DMS 273 (cell line): ENCODE data around the gene SEPSECS.

Experiments used
- DNase-seq: peaks from one replicate; lab custom pipeline; 2025; ENCODE audit not compliant: unreplicated experiment; lab: John Stamatoyannopoulos, UW

SEPSECS gene

GRCh38 chr4:25159837-25160713, at the start of gene SEPSECS:
TSS of gene SEPSECS (minus strand) at chr4:25160449. CDS start at chr4:25160369, 80 bp downstream.
- DNase-seq: peak; percentile 97

GRCh38 chr4:25209702-25210101, 49.5 kb upstream of the SEPSECS start:
- DNase-seq: no peak

- DNase-seq: no peak
Measured at GRCh38 chr4:25207997-25208396, 47.7 kb upstream of the SEPSECS start.

GRCh38 chr4:25198713-25199112, 38.5 kb upstream of the SEPSECS start:
- no peak for DNase-seq

- DNase-seq: no peak
Measured at GRCh38 chr4:25190407-25190806, 30.2 kb upstream of the SEPSECS start.

GRCh38 chr4:25184056-25184455, 23.8 kb upstream of the SEPSECS start:
- DNase-seq: no peak

- no peak for DNase-seq
Measured at GRCh38 chr4:25182937-25183336, 22.7 kb upstream of the SEPSECS start.

- DNase-seq: peak; percentile 62
Measured at GRCh38 chr4:25180524-25181131, 20.4 kb upstream of the SEPSECS start.

GRCh38 chr4:25178838-25179261, 18.6 kb upstream of the SEPSECS start:
- DNase-seq: no peak

GRCh38 chr4:25177147-25177546, 16.9 kb upstream of the SEPSECS start:
- no peak for DNase-seq

- DNase-seq: no peak
Measured at GRCh38 chr4:25174674-25175073, 14.4 kb upstream of the SEPSECS start.

- no peak for DNase-seq
Measured at GRCh38 chr4:25172961-25173915, 13.0 kb upstream of the SEPSECS start.

- DNase-seq: no peak
Measured at GRCh38 chr4:25171201-25171865, 11.1 kb upstream of the SEPSECS start.

GRCh38 chr4:25169446-25169845, 9.2 kb upstream of the SEPSECS start:
- DNase-seq: no peak

GRCh38 chr4:25165916-25166315, 5.7 kb upstream of the SEPSECS start:
- no peak for DNase-seq

- no peak for DNase-seq
Measured at GRCh38 chr4:25163196-25163595, 2.9 kb upstream of the SEPSECS start.

GRCh38 chr4:25162566-25162965, 2.3 kb upstream of the SEPSECS start:
- no peak for DNase-seq

GRCh38 chr4:25161593-25161950, 1.3 kb upstream of the SEPSECS start:
- peak; percentile 25 for DNase-seq

GRCh38 chr4:25160714-25161592, 704 bp upstream of the SEPSECS start:
- peak; percentile 58 for DNase-seq

GRCh38 chr4:25158817-25159216, 1.4 kb downstream of the SEPSECS start:
- no peak for DNase-seq
